Activated gamma-delta T cell treated with Interleukin-2 at 50 U/mL for 16 hours (primary cell): ENCODE measurements around the gene TSPEAR.
A peak's percentile ranks its signal among the peaks of the same experiment; 100 is the strongest.

ENCODE experiments used
- DNase-seq: peaks from one replicate; pipeline ENCODE4 v3.0.0-alpha.2; 2020

TSPEAR gene

GRCh38 chr21:44496564-44497550, 214.5 kb downstream of the TSPEAR start:
- no peak for DNase-seq

- no peak for DNase-seq
Measured at GRCh38 chr21:44495611-44496563, 215.5 kb downstream of the TSPEAR start.

GRCh38 chr21:44494956-44495355, 216.4 kb downstream of the TSPEAR start:
- no peak for DNase-seq

DNA sequence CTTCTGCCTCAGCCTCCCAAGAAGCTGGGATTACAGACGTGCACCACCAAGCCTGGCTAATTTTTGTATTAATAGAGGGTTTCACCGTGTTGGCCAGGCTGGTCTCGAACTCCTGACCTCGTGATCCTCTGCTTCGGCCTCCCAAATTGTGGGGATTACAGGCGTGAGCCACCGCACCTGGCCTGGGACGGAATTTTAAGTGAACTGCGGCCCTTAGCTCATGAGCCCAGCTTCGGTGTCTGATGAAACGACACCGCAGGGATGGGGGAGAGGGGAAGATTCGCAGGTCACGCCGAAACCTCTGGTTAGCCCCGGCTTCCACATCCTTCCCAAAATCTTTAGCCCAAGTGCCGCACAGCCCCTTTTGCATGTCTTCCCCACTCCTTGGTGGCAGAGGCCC, 217.0 kb downstream of the TSPEAR start:
- DNase-seq: no peak

DNA sequence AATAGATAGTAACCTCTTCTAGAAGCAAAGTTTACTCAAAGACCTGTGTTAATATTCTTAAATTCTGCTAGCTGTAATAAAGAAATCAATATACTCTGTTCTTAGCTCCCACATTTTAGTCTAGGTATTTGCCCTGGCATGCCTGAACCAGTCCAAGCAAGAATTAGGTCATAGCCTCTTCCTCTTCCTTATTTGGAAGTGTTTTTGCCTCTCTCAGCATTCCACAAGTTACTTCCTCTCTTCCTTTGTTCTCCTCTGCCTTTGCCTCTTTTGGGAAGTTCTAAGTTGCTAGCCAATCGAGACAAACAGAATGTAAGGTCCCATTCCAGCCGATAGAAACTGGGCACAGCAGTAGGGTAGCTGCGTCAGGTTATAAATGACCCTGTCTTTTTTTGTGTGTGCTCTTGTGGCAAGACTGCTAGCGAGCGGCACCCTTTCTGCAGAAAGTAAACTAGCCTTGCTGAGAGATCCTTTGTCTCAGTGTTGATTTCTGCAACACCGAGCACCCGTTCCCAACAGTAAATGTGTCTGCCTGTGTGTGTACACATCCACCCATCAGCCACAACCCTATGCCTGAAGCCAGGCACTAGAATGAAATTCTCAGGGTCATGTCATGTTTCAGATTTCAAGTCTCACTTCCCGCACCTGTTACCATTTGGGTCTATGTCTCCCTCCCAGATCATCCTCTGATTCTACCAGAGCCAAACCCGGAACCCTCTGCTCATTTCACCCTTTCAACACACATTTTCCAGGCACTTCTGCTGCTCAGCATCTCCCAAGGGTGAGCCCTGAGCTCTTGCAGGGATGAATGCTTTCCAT, 218.6 kb downstream of the TSPEAR start:
- no peak for DNase-seq

- no peak for DNase-seq
Measured at GRCh38 chr21:44490816-44491215, 220.6 kb downstream of the TSPEAR start.

GRCh38 chr21:44490405-44490804, 221.0 kb downstream of the TSPEAR start:
- no peak for DNase-seq

GRCh38 chr21:44489962-44490361, 221.4 kb downstream of the TSPEAR start:
- no peak for DNase-seq

DNA sequence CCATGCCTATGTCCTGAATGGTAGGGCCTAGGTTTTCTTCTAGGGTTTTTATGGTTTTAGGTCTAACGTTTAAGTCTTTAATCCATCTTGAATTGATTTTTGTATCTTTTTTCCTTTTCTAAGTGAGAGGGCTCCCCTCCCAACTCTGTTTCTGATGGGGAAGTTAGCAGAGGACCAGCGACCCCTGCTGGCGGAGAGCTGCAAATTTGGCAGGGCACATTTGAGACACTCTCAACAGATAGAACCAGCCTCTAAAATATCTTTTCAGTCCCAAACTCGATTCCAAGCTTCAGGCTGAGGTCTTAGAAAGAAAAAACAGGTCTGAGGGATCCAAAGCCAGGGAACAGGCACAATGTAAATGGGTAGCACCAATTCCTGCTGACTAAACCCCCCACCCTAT, 223.5 kb downstream of the TSPEAR start:
- peak; percentile 20 for DNase-seq

DNA sequence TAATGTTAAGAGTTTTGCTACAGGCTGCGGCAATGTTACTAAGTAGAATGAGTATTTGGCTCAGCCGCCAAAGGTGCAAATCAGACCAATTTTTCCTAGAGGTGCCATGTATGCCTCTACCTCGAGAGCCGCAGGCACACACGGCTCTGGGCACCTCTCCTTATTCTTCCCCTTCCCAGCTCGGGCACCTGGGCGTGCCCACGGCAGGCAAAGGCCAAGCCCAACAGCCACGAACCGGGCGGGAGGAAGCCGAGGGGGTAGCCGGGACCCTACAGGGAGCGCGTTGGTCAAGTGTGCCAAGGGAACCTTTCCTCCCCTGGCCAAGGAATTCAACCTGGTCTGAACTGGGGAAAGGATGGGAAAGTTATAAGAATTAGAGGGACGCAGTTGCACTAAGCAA, 225.1 kb downstream of the TSPEAR start:
- DNase-seq: no peak

DNA sequence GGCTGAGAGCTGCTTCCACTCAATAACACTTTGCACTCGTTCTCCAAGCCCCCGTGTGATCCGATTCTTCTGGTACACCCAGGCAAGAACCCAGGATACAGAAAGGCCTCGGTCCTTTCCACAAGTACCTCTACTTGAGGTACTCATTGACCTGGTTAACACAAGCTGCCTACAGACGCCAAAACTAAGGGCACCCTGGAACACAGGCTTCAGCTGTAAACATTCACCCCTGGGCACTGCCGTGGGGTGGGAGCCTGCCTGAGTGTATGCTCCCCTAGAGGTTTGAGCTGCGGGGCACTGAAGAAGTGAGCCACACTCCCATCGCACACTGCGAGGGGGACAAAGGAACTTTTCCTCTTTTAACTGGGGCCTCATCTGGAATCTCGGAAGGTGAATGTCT, 225.6 kb downstream of the TSPEAR start:
- no peak for DNase-seq

- peak; percentile 23 for DNase-seq
Measured at GRCh38 chr21:44485254-44485793, 226.0 kb downstream of the TSPEAR start.

DNA sequence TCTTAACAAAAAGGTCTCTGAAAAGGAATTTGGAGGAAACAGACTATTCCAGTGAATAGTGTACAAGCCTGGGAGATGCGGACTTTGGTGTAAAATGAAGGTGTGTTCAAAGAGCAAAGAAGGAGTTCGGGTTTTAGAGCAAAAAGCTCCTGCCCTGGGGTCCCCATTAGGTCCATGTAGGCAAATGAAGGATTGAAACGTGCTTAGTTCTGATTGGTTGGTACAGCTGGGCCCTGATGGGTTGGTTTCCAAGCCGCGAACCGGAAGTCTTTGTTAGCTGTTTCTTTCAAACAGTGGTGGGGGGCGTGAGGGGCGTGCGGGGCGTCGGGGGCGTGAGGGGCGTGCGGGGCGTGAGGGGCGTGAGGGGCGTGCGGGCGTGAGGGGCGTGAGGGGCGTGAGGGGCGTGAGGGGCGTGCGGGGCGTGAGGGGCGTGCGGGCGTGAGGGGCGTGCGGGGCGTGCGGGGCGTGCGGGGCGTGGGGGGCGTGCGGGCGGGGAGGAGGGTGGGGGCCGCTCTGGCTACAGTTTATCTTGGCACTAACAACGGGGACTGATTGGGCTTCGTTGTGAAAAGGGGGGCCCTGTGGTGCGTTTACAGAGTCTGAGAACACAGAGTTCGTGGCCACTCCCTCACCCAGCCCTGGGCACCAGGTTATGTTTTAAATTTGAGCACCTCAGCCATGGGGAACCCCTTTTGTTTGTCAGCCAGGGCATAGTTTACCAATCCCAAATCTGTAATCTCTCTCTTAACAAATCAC, 226.7 kb downstream of the TSPEAR start:
- DNase-seq: no peak

GRCh38 chr21:44483288-44484237, 227.8 kb downstream of the TSPEAR start:
- DNase-seq: no peak

- no peak for DNase-seq
Measured at GRCh38 chr21:44482581-44483287, 228.6 kb downstream of the TSPEAR start.

- DNase-seq: no peak
Measured at GRCh38 chr21:44480200-44481053, 230.9 kb downstream of the TSPEAR start.

GRCh38 chr21:44479556-44480199, 231.7 kb downstream of the TSPEAR start:
- peak; percentile 39 for DNase-seq

GRCh38 chr21:44478801-44479167, 232.6 kb downstream of the TSPEAR start:
- DNase-seq: no peak
